HEK293T (cell line): ENCODE results near the gene CGREF1.

Source experiments
- FOXK2 ChIP-seq: fragments of 450-650 bp; IDR thresholded peaks from 2 replicates; pipeline ENCODE4 v1.6.1; 2016; ENCODE audit warnings: mild to moderate bottlenecking
- FOXM1 ChIP-seq: fragments of 450-650 bp; IDR thresholded peaks from 2 replicates; pipeline ENCODE4 v1.6.1; 2017; ENCODE audit warnings: mild to moderate bottlenecking, borderline replicate concordance
- HDGF ChIP-seq: fragments of 450-650 bp; IDR thresholded peaks from 2 replicates; pipeline ENCODE4 v1.6.1; 2017; ENCODE audit warnings: antibody characterized with exemption, borderline replicate concordance
- L3MBTL2 ChIP-seq: fragments of 450-650 bp; conservative IDR thresholded peaks from 2 replicates; pipeline ENCODE4 v1.6.1; 2016; ENCODE audit warnings: mild to moderate bottlenecking
- SP1 ChIP-seq: fragments of 450-650 bp; IDR thresholded peaks from 2 replicates; pipeline ENCODE4 v1.6.1; 2017
- TARDBP ChIP-seq: fragments of 450-650 bp; IDR thresholded peaks from 2 replicates; pipeline ENCODE4 v1.6.1; 2016

DNA sequence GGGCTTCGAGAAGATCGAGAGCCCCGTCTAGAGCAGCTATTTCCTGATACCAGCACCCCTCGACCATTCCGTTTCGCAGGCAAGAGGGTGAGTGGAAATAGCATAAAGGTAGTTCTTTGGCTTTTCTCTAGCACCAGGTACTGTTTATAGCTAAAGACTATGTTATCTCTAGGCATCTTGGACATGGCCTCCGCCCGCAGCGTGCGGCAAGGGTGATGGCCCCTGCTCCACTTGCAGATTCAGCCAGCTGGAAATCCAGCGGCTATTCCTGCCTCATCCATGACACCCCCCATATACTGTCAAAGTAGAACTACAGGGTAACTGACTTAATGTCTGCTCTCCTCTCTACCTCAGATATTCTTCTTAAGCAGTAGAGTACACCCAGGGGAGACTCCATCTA lies 64.2 kb downstream of the CGREF1 start:
- no peak for TF ChIP-seq FOXK2
- TF ChIP-seq L3MBTL2: no peak
- TF ChIP-seq HDGF: no peak
- no peak for TF ChIP-seq TARDBP
- no peak for TF ChIP-seq FOXM1
- TF ChIP-seq SP1: no peak
